Calu3 (cell line): Measurements from ENCODE around the gene PSTPIP1. TPM values are rescaled to one million over a fixed set of nuclear protein-coding genes. Genes with fewer than 3 reads are reported as not detected.

Experiments used
- BruUV-seq: library from RNA; stranded (reverse); fragments of 400-500 nt; replicated peaks from 2 replicates; lab custom pipeline; 2021; lab: Mats Ljungman, UMichigan
- CTCF ChIA-PET: fragments of 300-600 bp; sonication (Branson Sonifier 250); formaldehyde crosslinking; loops from one replicate; lab custom pipeline; 2022; ENCODE audit warnings: antibody characterized with exemption; lab: Charles Lee
- DNase-seq: peaks from one replicate; pipeline ENCODE4 v3.0.0; 2022
- H3K27ac Mint-ChIP-seq: one replicate; pipeline ENCODE4 v1.8.0; 2022; ENCODE audit warnings: mixed read lengths; ENCODE audit not compliant: unreplicated experiment
- H3K27me3 Mint-ChIP-seq: one replicate; pipeline ENCODE4 v1.8.0; 2022; ENCODE audit warnings: mixed read lengths; ENCODE audit not compliant: unreplicated experiment
- H3K36me3 Mint-ChIP-seq: one replicate; pipeline ENCODE4 v1.8.0; 2022; ENCODE audit warnings: mild to moderate bottlenecking, moderate library complexity, mixed read lengths; ENCODE audit not compliant: insufficient read depth, unreplicated experiment
- H3K4me1 Mint-ChIP-seq: one replicate; pipeline ENCODE4 v1.8.0; 2022; ENCODE audit warnings: mild to moderate bottlenecking, low read depth, mixed read lengths; ENCODE audit not compliant: unreplicated experiment
- H3K4me3 Mint-ChIP-seq: one replicate; pipeline ENCODE4 v1.8.0; 2022; ENCODE audit warnings: mild to moderate bottlenecking, low read depth, moderate library complexity, mixed read lengths; ENCODE audit not compliant: unreplicated experiment
- H3K9me3 Mint-ChIP-seq: one replicate; pipeline ENCODE4 v1.8.0; 2022; ENCODE audit warnings: low read depth, mixed read lengths; ENCODE audit not compliant: unreplicated experiment
- CTCF ChIP-seq: fragments of 200-600 bp; IDR thresholded peaks from one replicate; pipeline ENCODE4 v1.8.0; 2022; ENCODE audit warnings: antibody characterized with exemption; ENCODE audit not compliant: unreplicated experiment
- intact Hi-C: fragments of 100-400 bp; cut with micrococcal nuclease; formaldehyde crosslinking; loops from one replicate; pipeline ENCODE4 v1.10.0; 2022; ENCODE audit not compliant: unreplicated experiment
- total RNA-seq: library from RNA; stranded (reverse); gene quantifications from 2 replicates; pipeline ENCODE4 v1.2.3, GENCODE V29; 2022

Gene PSTPIP1
- total RNA-seq, 1 experiment from 2014 or later = not detected

GRCh38 chr15:76951220-76951619 is 43.7 kb upstream of the PSTPIP1 start:
- Mint-ChIP-seq H3K4me3 (no peak overlapping the region), H3K4me1 (no peaks in the 10 kb centered on the region), H3K9me3 (no peaks in the 10 kb centered on the region), H3K36me3 (peaks cover 21% of the 10 kb centered on the region), H3K27me3 (no peaks in the 10 kb centered on the region), H3K27ac (no peak overlapping the region)
- intact Hi-C loops = no loop called here
- TF ChIP-seq CTCF = no peak
- DNase-seq = no peak
- CTCF ChIA-PET = no interaction called here
- no TSS peak for BruUV-seq

- DNase-seq = no peak
- Mint-ChIP-seq H3K9me3 (no peaks in the 10 kb centered on the region), H3K36me3 (peaks cover 8% of the 10 kb centered on the region), H3K4me3 (no peak overlapping the region), H3K4me1 (no peaks in the 10 kb centered on the region), H3K27ac (no peak overlapping the region), H3K27me3 (no peaks in the 10 kb centered on the region)
- CTCF ChIA-PET = no interaction called here
- BruUV-seq = no TSS peak
- no peak for TF ChIP-seq CTCF
- intact Hi-C loops = no loop called here
Measured at GRCh38 chr15:76953913-76954312, 41.0 kb upstream of the PSTPIP1 start.

- CTCF ChIA-PET = interaction anchor here (0.7 to 1.2 kb wide), 3 partner anchors 9 to 98 kb away, joined by 4 to 9 read pairs (median 4); no protein-coding TSS in a partner anchor
- Mint-ChIP-seq H3K4me3 (no peak overlapping the region), H3K27me3 (no peaks in the 10 kb centered on the region), H3K9me3 (no peaks in the 10 kb centered on the region), H3K4me1 (no peaks in the 10 kb centered on the region), H3K27ac (peak overlapping the region; percentile 42), H3K36me3 (peaks cover 8% of the 10 kb centered on the region)
- intact Hi-C loops = no loop called here
- BruUV-seq = no TSS peak
- DNase-seq = no peak
- TF ChIP-seq CTCF = no peak
Measured at GRCh38 chr15:76954744-76955143, 40.2 kb upstream of the PSTPIP1 start.

- Mint-ChIP-seq H3K4me1 (no peaks in the 10 kb centered on the region), H3K27me3 (peaks cover 51% of the 10 kb centered on the region), H3K36me3 (no peaks in the 10 kb centered on the region), H3K9me3 (no peaks in the 10 kb centered on the region), H3K27ac (no peak overlapping the region), H3K4me3 (no peak overlapping the region)
- no peak for DNase-seq
- intact Hi-C loops = no loop called here
- BruUV-seq = no TSS peak
- CTCF ChIA-PET = interaction anchor here (0.6 kb wide), 1 partner anchor 728 kb away, joined by 3 read pairs; no protein-coding TSS in a partner anchor
- TF ChIP-seq CTCF = no peak
Measured at GRCh38 chr15:76961268-76962011, 33.5 kb upstream of the PSTPIP1 start.
